DND-41 (cell line): ENCODE measurements around the gene PYGO2.

Experiments used
- CTCF ChIP-seq: IDR thresholded peaks from 2 replicates; pipeline ENCODE4 v1.5.1; 2012; ENCODE audit warnings: borderline replicate concordance, low read length, moderate library complexity, mild to moderate bottlenecking; ENCODE audit not compliant: poor library complexity, severe bottlenecking; ENCODE audit errors: extremely low read depth
- EZH2 ChIP-seq: IDR thresholded peaks from 3 replicates; pipeline ENCODE4 v1.6.1; 2012; ENCODE audit warnings: borderline replicate concordance, low read depth, mild to moderate bottlenecking, moderate library complexity, low read length, inconsistent platforms; ENCODE audit not compliant: severe bottlenecking

DNA sequence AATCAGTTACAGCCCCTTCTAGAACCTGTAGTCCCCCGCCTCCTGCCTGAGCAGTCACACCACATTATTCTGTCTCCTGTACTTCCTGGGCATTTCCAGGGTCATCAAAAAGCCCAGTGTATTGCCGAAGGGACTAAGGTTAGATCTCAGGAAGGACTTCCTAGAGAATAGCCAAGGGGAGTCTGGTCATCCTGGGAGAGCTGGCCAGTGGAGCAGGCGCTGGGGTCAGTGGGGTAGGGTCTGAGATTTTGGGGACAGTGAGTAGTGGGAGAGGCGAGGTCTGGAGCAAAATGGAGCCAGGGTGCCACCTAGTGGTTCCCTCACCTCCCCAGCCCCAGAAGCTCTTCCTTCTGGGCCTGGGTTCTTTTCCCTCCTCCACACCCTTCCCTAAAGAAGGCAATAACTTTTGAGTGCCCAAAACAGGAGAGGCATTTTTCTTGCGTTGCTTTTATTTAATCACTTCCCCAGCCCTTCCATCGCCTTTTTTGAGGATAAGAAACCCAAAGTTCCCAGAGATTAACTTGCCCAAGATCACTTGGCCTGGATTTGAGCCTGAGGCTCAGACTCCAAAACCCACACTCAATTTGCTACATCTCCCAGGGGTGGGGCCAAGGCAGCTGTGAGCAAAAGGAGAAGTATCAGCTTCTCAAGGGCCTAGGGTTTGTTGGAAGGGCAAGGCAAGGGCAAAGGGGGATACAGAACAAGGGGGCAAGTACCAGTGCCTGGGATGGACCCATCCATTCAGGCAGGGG is 17.8 kb downstream of the PYGO2 start:
- peak; percentile 88 for TF ChIP-seq CTCF
- TF ChIP-seq EZH2: no peak
